Testis (tissue), 2 donors: ENCODE data around the gene LAMP2.

Experiments used
- POLR2A ChIP-seq: fragments of 450-650 bp; IDR thresholded peaks from one replicate; pipeline ENCODE4 v1.6.1; 2017; ENCODE audit warnings: antibody characterized with exemption, mild to moderate bottlenecking, moderate library complexity
- TF ChIP-seq, protein P1 (sequence below), 3 experiments: fragments of 450-650 bp in 2 of 3; fragments of 200-600 bp in 1 of 3; sonication (generic) in 1 of 3; IDR thresholded peaks; one replicate each; pipeline ENCODE4 v1.5.1; 2016 to 2019; ENCODE audit warnings: antibody characterized with exemption in 3 of 3, mild to moderate bottlenecking in 2 of 3, moderate library complexity in 1 of 3

DNA sequence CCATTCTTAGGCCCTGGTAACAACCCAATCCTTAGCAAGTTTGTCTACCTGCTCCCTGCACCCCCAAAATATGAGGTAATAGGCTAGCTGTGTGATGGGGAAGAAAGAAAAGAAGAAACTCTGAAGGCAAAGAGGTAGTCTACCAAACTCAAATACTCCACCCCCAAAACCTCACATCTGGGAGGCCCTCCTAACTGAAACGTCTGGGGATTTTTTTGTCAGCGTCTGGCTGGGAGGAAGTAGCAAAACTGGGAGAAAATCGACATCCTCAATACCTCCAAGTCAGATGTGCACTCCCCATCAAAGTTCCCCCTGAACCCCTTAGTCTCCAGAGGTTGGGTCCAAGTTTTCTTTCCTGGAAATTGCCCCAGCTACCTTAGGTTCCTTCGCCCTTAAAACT, 1.0 kb downstream of the LAMP2 start:
- TF ChIP-seq POLR2A = no peak
- TF ChIP-seq, protein P1, sequence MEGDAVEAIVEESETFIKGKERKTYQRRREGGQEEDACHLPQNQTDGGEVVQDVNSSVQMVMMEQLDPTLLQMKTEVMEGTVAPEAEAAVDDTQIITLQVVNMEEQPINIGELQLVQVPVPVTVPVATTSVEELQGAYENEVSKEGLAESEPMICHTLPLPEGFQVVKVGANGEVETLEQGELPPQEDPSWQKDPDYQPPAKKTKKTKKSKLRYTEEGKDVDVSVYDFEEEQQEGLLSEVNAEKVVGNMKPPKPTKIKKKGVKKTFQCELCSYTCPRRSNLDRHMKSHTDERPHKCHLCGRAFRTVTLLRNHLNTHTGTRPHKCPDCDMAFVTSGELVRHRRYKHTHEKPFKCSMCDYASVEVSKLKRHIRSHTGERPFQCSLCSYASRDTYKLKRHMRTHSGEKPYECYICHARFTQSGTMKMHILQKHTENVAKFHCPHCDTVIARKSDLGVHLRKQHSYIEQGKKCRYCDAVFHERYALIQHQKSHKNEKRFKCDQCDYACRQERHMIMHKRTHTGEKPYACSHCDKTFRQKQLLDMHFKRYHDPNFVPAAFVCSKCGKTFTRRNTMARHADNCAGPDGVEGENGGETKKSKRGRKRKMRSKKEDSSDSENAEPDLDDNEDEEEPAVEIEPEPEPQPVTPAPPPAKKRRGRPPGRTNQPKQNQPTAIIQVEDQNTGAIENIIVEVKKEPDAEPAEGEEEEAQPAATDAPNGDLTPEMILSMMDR (IDR thresholded peaks at IDR 0.05) = no peak
